ENCODE measurements around the gene NMT1. TPM values are rescaled to one million over a fixed set of nuclear protein-coding genes. Genes with fewer than 3 reads are reported as not detected.
A peak's percentile ranks its signal among the peaks of the same experiment; 100 is the strongest.

Gene NMT1
- total and polyA plus RNA-seq, 2 of the 13 experiments (the other 11 are each of a cell fraction or from before 2014, with no cell fraction given): 75.7 to 142 TPM

DNA sequence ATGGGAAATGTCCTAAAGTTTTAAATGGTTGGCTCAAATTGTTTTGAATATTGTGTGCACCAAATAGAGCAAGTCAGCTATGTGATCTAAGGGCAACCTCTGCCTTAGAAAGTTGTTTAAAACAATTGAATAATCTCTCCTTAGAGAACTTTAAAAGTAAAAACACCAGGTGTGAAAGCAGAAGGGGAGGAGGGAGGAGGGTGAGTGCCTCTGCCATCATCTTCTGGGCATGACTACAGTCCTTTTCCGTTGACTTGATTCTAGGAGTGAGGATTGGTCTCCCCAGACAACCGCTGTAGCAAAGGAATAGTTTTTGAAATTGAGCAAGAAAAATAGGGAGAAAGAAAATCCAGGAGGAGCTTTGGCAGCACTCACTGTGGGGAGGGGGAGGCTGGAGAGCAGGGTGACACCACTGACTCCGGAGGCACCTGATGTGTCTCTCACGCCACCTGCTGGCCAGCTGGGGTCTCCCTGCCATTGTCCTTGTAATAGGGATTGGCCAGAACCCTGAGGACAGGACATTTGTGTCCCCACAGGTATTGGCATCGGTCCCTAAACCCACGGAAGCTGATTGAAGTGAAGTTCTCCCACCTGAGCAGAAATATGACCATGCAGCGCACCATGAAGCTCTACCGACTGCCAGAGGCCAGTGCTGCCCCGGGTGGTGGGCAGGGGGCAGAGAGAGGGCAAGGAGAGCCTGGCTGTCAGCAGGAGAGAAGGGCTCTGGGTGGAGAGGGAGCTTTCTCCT, 37.9 kb downstream of the NMT1 start:
- no TSS peak for BruUV-seq (replicated peaks)
- peak; percentile 81 for ATAC-seq
- no peaks in the 10 kb centered on the region for H3K9me3 ChIP-seq (ENCODE audit: low read length)
- H3K9ac ChIP-seq (ENCODE audit: insufficient read depth, low read depth, low read length): no peak overlapping the region
- H3K4me3 ChIP-seq (replicated peaks in 1 of 3; ENCODE audit: insufficient read depth in 1 of 3, low read depth in 2 of 3, low read length in 3 of 3): no peak overlapping the region
- WGBS (ENCODE audit: low lambda C conversion rate): 52% methylated on average over 9 of the region's 9 CpGs
- peaks cover 22% of the 10 kb centered on the region for H3K4me1 ChIP-seq (ENCODE audit: insufficient read depth, low read length)
- no peaks in the 10 kb centered on the region for H3K79me2 ChIP-seq (ENCODE audit: insufficient read depth, low read length)
- no peak overlapping the region for H3K4me2 ChIP-seq (ENCODE audit: low read depth, low read length)
- H3K36me3 ChIP-seq (replicated peaks in 1 of 2; ENCODE audit: control insufficient read depth in 1 of 2, insufficient read depth in 2 of 2, low read length in 2 of 2): peaks cover 56 to 72% of the 10 kb centered on the region in 2 experiments
- H2AFZ ChIP-seq (ENCODE audit: low read length): no peak overlapping the region
- H4K20me1 ChIP-seq (ENCODE audit: insufficient read depth, low read length): 0 out of 2 replicates have a peak, but pooled peaks cover 3% of the 10 kb centered on the region
- H3K27me3 ChIP-seq (ENCODE audit: control insufficient read depth in 1 of 2, insufficient read depth in 2 of 2, low read length in 2 of 2): no peaks in the 10 kb centered on the region
- ChIA-PET CTCF (ENCODE audit: low intra/inter-chr PET ratio, low total read pairs) (interaction anchor here (1.1 to 1.6 kb wide), 3 partner anchors 34 to 82 kb away, joined by 4 to 7 read pairs (median 5); partner anchors contain the start of gene ACBD4), POLR2A (interaction anchor here (0.9 to 1.4 kb wide), 7 partner anchors 10 to 78 kb away, joined by 3 to 6 read pairs (median 3); partner anchors contain the start of gene NMT1)
- peak; percentile 85 for DNase-seq (ENCODE audit: low spot score)
- intact Hi-C loops (cut with micrococcal nuclease; ENCODE audit: unreplicated experiment) (loop anchor here (1.0 to 10.0 kb wide), 5 partner anchors 34 to 194 kb away; partner anchors contain the start of gene PLCD3), in situ Hi-C loops (cut with HindIII; ENCODE audit: extremely low pct_ligation_motif_present, low pct_unique_long_range_greater_than_20kb) (loop anchor here (5.0 kb wide), 1 partner anchor 33 kb away; the partner anchor contains the start of gene PLCD3)
- no peak overlapping the region for H3K27ac ChIP-seq (ENCODE audit: extremely low read length, insufficient read depth, low read length)
- FAIRE-seq: peak; percentile 96
- TF ChIP-seq CBFB (CRISPR knock-in tag; IDR thresholded peaks at IDR 0.05) (no peak), ZNF776 (CRISPR knock-in tag; IDR thresholded peaks at IDR 0.05) (no peak; the same call in 1 of the 2 replicates), ZNF678 (CRISPR knock-in tag; IDR thresholded peaks at IDR 0.05) (no peak), TARDBP (CRISPR knock-in tag; IDR thresholded peaks at IDR 0.05) (no peak), RXRA (CRISPR knock-in tag; IDR thresholded peaks at IDR 0.05) (peak; percentile 49; the same call in 1 of the 2 replicates), KLF11 (CRISPR knock-in tag; IDR thresholded peaks at IDR 0.05) (no peak), SETDB1 (CRISPR knock-in tag; IDR thresholded peaks at IDR 0.05; ENCODE audit: borderline replicate concordance) (no peak), ZKSCAN8 (CRISPR knock-in tag; IDR thresholded peaks at IDR 0.05; ENCODE audit: borderline replicate concordance) (no peak; the same call in 1 of the 2 replicates), SPEN (CRISPR knock-in tag; IDR thresholded peaks at IDR 0.05; ENCODE audit: low read depth) (no peak), HNRNPH1 (optimal IDR thresholded peaks at IDR 0.05; ENCODE audit: low read depth, low read length) (no peak), ARHGAP35 (CRISPR knock-in tag; IDR thresholded peaks at IDR 0.05; ENCODE audit: borderline replicate concordance) (no peak), CHD2 (IDR thresholded peaks at IDR 0.05; ENCODE audit: low read depth, low read length) (no peak), NR2F6 (IDR thresholded peaks at IDR 0.05) (no peak), NR2F6 (CRISPR knock-in tag; IDR thresholded peaks at IDR 0.05) (0 out of 2 replicates have a peak, but pooled peaks have one; percentile 42)
- TF ChIP-seq, protein P1, sequence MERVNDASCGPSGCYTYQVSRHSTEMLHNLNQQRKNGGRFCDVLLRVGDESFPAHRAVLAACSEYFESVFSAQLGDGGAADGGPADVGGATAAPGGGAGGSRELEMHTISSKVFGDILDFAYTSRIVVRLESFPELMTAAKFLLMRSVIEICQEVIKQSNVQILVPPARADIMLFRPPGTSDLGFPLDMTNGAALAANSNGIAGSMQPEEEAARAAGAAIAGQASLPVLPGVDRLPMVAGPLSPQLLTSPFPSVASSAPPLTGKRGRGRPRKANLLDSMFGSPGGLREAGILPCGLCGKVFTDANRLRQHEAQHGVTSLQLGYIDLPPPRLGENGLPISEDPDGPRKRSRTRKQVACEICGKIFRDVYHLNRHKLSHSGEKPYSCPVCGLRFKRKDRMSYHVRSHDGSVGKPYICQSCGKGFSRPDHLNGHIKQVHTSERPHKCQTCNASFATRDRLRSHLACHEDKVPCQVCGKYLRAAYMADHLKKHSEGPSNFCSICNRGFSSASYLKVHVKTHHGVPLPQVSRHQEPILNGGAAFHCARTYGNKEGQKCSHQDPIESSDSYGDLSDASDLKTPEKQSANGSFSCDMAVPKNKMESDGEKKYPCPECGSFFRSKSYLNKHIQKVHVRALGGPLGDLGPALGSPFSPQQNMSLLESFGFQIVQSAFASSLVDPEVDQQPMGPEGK (CRISPR knock-in tag; IDR thresholded peaks at IDR 0.05): peak; percentile 64
- TF ChIP-seq, protein P2, sequence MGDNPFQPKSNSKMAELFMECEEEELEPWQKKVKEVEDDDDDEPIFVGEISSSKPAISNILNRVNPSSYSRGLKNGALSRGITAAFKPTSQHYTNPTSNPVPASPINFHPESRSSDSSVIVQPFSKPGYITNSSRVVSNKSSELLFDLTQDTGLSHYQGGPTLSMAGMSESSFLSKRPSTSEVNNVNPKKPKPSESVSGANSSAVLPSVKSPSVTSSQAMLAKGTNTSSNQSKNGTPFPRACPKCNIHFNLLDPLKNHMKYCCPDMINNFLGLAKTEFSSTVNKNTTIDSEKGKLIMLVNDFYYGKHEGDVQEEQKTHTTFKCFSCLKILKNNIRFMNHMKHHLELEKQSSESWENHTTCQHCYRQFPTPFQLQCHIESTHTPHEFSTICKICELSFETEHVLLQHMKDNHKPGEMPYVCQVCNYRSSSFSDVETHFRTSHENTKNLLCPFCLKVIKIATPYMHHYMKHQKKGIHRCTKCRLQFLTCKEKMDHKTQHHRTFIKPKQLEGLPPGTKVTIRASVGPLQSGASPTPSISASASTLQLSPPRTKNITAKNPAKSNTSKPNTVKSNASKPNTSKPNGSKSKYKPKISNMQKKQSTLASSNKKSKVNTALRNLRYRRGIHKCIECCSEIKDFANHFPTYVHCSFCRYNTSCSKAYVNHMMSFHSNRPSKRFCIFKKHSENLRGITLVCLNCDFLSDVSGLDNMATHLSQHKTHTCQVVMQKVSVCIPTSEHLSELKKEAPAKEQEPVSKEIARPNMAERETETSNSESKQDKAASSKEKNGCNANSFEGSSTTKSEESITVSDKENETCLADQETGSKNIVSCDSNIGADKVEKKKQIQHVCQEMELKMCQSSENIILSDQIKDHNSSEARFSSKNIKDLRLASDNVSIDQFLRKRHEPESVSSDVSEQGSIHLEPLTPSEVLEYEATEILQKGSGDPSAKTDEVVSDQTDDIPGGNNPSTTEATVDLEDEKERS (CRISPR knock-in tag; IDR thresholded peaks at IDR 0.05): no peak
- TF ChIP-seq, protein P3, sequence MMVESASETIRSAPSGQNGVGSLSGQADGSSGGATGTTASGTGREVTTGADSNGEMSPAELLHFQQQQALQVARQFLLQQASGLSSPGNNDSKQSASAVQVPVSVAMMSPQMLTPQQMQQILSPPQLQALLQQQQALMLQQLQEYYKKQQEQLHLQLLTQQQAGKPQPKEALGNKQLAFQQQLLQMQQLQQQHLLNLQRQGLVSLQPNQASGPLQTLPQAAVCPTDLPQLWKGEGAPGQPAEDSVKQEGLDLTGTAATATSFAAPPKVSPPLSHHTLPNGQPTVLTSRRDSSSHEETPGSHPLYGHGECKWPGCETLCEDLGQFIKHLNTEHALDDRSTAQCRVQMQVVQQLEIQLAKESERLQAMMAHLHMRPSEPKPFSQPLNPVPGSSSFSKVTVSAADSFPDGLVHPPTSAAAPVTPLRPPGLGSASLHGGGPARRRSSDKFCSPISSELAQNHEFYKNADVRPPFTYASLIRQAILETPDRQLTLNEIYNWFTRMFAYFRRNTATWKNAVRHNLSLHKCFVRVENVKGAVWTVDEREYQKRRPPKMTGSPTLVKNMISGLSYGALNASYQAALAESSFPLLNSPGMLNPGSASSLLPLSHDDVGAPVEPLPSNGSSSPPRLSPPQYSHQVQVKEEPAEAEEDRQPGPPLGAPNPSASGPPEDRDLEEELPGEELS (CRISPR knock-in tag; IDR thresholded peaks at IDR 0.05): no peak

Data from HepG2 (cell line).